GM04504 (cell line): ENCODE measurements around the gene CHRND.

Experiments
- DNase-seq: peaks from one replicate; pipeline ENCODE4 v3.0.0-alpha.2; 2012; ENCODE audit warnings: low read depth

CHRND gene

GRCh38 chr2:232504438-232504837, 21.5 kb upstream of the CHRND start:
- no peak for DNase-seq

GRCh38 chr2:232505856-232506255, 20.1 kb upstream of the CHRND start:
- DNase-seq, result no peak

- DNase-seq, result no peak
Measured at GRCh38 chr2:232506709-232507108, 19.3 kb upstream of the CHRND start.

- DNase-seq, result no peak
Measured at GRCh38 chr2:232508251-232508650, 17.7 kb upstream of the CHRND start.

- DNase-seq, result no peak
Measured at GRCh38 chr2:232511336-232511890, 14.5 kb upstream of the CHRND start.

GRCh38 chr2:232512602-232513001, 13.4 kb upstream of the CHRND start:
- no peak for DNase-seq

- no peak for DNase-seq
Measured at GRCh38 chr2:232513353-232513752, 12.6 kb upstream of the CHRND start.

GRCh38 chr2:232515639-232516038, 10.3 kb upstream of the CHRND start:
- no peak for DNase-seq

GRCh38 chr2:232516551-232516950, 9.4 kb upstream of the CHRND start:
- no peak for DNase-seq

- no peak for DNase-seq
Measured at GRCh38 chr2:232518844-232519243, 7.1 kb upstream of the CHRND start.

GRCh38 chr2:232519581-232520438, 6.2 kb upstream of the CHRND start, which contains the start of gene PRSS56:
Gene PRSS56 (plus strand): TSS chr2:232520388. CDS start chr2:232520599, 211 bp downstream.
- DNase-seq, result no peak

GRCh38 chr2:232520489-232520888, 5.5 kb upstream of the CHRND start:
- no peak for DNase-seq

GRCh38 chr2:232521098-232521497, 4.9 kb upstream of the CHRND start:
- no peak for DNase-seq

- no peak for DNase-seq
Measured at GRCh38 chr2:232521959-232522622, 3.9 kb upstream of the CHRND start.

GRCh38 chr2:232522623-232523401, 3.1 kb upstream of the CHRND start:
- no peak for DNase-seq

- no peak for DNase-seq
Measured at GRCh38 chr2:232523402-232523681, 2.6 kb upstream of the CHRND start.

- DNase-seq, result no peak
Measured at GRCh38 chr2:232523682-232524597, 2.0 kb upstream of the CHRND start.

GRCh38 chr2:232524771-232525170, 1.2 kb upstream of the CHRND start:
- DNase-seq, result no peak

- no peak for DNase-seq
Measured at GRCh38 chr2:232525199-232525598, 761 bp upstream of the CHRND start.

- DNase-seq, result no peak
Measured at GRCh38 chr2:232526372-232526941, 497 bp downstream of the CHRND start.

- no peak for DNase-seq
Measured at GRCh38 chr2:232527905-232528470, 2.0 kb downstream of the CHRND start.
